RWPE1 (cell line): ENCODE results near the gene FAM210A.
A peak's percentile ranks its signal among the peaks of the same experiment; 100 is the strongest.
"Not testable (repeated sequence)": the region's sequence is repeated elsewhere in the genome, so short reads cannot be mapped to it uniquely, and the experiment has no call there.

ENCODE experiments used
- CTCF ChIA-PET: fragments of 350-600 bp; sonication (Branson Sonifier 250); formaldehyde crosslinking; extraction: SDS; loops from one replicate; lab custom pipeline; 2021; lab: Yijun Ruan, JAX
- POLR2A ChIA-PET: fragments of 400-600 bp; formaldehyde crosslinking; extraction: SDS; loops from one replicate; lab custom pipeline; 2020; ENCODE audit warnings: antibody characterized with exemption; ENCODE audit not compliant: low non-redundant PET; lab: Yijun Ruan, JAX
- DNase-seq: peaks from one replicate; pipeline ENCODE4 v3.0.0; 2012; ENCODE audit warnings: low spot score
- H3K27ac ChIP-seq: fragments of 450-650 bp; 2 replicates; pipeline ENCODE4 v1.5.1; 2017
- CTCF ChIP-seq: fragments of 450-650 bp; conservative IDR thresholded peaks from 2 replicates; pipeline ENCODE4 v1.5.1; 2017; ENCODE audit warnings: low read depth, mild to moderate bottlenecking

The FAM210A gene

GRCh38 chr18:13688191-13689136 is 37.9 kb downstream of the FAM210A start:
- ChIA-PET CTCF (no interaction called here), POLR2A (no interaction called here)
- no peak for TF ChIP-seq CTCF
- H3K27ac ChIP-seq = 0 out of 2 replicates have a peak overlapping the region, but pooled peaks have one; percentile 13
- no peak for DNase-seq

GRCh38 chr18:13684546-13684945 is 41.8 kb downstream of the FAM210A start:
- ChIA-PET CTCF (no interaction called here), POLR2A (no interaction called here)
- no peak for TF ChIP-seq CTCF
- DNase-seq = no peak
- no peak overlapping the region for H3K27ac ChIP-seq

- POLR2A ChIA-PET = no interaction called here
Observed at GRCh38 chr18:13681701-13682100, 44.7 kb downstream of the FAM210A start.

GRCh38 chr18:13680612-13681011 is 45.7 kb downstream of the FAM210A start:
- no peak for DNase-seq
- TF ChIP-seq CTCF = no peak
- ChIA-PET POLR2A (no interaction called here), CTCF (no interaction called here)
- H3K27ac ChIP-seq = no peak overlapping the region

More at GRCh38 chr18:13681701-13682100, 44.7 kb downstream of the FAM210A start:
- CTCF ChIA-PET = interaction anchor here (0.7 kb wide), 1 partner anchor 52 kb away, joined by 3 read pairs; no protein-coding TSS in a partner anchor
- no peak for DNase-seq
- no peak for TF ChIP-seq CTCF
- no peak overlapping the region for H3K27ac ChIP-seq

- CTCF ChIA-PET, DNase-seq, POLR2A ChIA-PET, H3K27ac ChIP-seq: not testable (repeated sequence)
Observed at GRCh38 chr18:13677350-13677749, 49.0 kb downstream of the FAM210A start.

- CTCF ChIA-PET = no interaction called here
- TF ChIP-seq CTCF = no peak
- POLR2A ChIA-PET = no interaction called here
- H3K27ac ChIP-seq = no peak overlapping the region; the same call in 1 of the 2 replicates
- DNase-seq = no peak
Observed at GRCh38 chr18:13676471-13676870, 49.9 kb downstream of the FAM210A start.

GRCh38 chr18:13672657-13673056 is 53.7 kb downstream of the FAM210A start:
- DNase-seq = no peak
- CTCF ChIA-PET = no interaction called here
- no peak for TF ChIP-seq CTCF
- H3K27ac ChIP-seq = peak overlapping the region; percentile 20; the same call in 1 of the 2 replicates
- POLR2A ChIA-PET = no interaction called here
